Neural progenitor cell (in vitro differentiated cells): ENCODE results near the gene ALK.

Source experiments
- EZH2 ChIP-seq: fragments of 200-600 bp; sonication (generic); IDR thresholded peaks from 2 replicates; pipeline ENCODE4 v1.6.1; 2017; ENCODE audit warnings: antibody characterized with exemption, mild to moderate bottlenecking, moderate library complexity
- EZH2phosphoT487 ChIP-seq: fragments of 200-600 bp; sonication (generic); IDR thresholded peaks from 2 replicates; pipeline ENCODE4 v1.6.1; 2017; ENCODE audit warnings: antibody characterized with exemption
- TF ChIP-seq, protein P1 (sequence below): fragments of 200-600 bp; sonication (generic); IDR thresholded peaks from 2 replicates; pipeline ENCODE4 v1.5.1; 2017; ENCODE audit warnings: antibody characterized with exemption, mild to moderate bottlenecking

DNA sequence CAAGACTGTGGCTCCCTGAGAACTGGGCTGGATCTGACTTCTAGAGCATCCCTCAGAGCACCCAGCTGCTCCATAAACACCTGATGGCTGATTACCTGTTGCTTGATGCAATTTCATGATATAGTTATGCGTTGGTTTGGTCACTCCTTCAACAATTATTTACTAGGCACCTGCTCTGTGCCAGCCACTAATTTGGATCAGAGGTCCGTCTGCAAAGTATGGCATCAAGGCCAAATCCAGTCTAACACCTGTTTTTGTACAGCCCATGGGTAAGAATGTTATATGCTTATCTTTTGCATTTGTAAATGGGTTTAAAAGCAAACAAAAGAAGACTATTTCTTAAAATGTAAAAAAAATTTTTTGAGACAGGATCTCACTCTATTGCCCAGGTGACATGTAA is 348.2 kb downstream of the ALK start:
- TF ChIP-seq, protein P1, sequence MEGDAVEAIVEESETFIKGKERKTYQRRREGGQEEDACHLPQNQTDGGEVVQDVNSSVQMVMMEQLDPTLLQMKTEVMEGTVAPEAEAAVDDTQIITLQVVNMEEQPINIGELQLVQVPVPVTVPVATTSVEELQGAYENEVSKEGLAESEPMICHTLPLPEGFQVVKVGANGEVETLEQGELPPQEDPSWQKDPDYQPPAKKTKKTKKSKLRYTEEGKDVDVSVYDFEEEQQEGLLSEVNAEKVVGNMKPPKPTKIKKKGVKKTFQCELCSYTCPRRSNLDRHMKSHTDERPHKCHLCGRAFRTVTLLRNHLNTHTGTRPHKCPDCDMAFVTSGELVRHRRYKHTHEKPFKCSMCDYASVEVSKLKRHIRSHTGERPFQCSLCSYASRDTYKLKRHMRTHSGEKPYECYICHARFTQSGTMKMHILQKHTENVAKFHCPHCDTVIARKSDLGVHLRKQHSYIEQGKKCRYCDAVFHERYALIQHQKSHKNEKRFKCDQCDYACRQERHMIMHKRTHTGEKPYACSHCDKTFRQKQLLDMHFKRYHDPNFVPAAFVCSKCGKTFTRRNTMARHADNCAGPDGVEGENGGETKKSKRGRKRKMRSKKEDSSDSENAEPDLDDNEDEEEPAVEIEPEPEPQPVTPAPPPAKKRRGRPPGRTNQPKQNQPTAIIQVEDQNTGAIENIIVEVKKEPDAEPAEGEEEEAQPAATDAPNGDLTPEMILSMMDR = no peak
- TF ChIP-seq EZH2 (no peak), EZH2phosphoT487 (no peak)
